OCI-LY1 (cell line): ENCODE data around the gene TVP23A.

Experiments
- CTCF ChIP-seq: fragments of 200-600 bp; sonication (generic), shearing (Covaris generic); IDR thresholded peaks from 2 replicates; pipeline ENCODE4 v1.5.1; 2017; ENCODE audit warnings: mild to moderate bottlenecking, antibody characterized with exemption, low read length, moderate library complexity, mixed read lengths
- EZH2 ChIP-seq: fragments of 200-600 bp; sonication (generic), shearing (Covaris generic); IDR thresholded peaks from 2 replicates; pipeline ENCODE4 v1.8.0; 2017; ENCODE audit warnings: borderline replicate concordance, mixed run types, mild to moderate bottlenecking, antibody characterized with exemption, low read length, moderate library complexity, mixed read lengths

- no peak for TF ChIP-seq CTCF
- TF ChIP-seq EZH2, result no peak
These were observed 48.6 kb upstream of the TVP23A start for GRCh38 chr16:10867199-10867598.
